ENCODE data around the gene PPP3R1. TPM values are rescaled to one million over a fixed set of nuclear protein-coding genes. Genes with fewer than 3 reads are reported as not detected.
A peak's percentile ranks its signal among the peaks of the same experiment; 100 is the strongest.

The PPP3R1 gene
- total RNA-seq, 1 experiment from 2014 or later, result 74.2 TPM

DNA sequence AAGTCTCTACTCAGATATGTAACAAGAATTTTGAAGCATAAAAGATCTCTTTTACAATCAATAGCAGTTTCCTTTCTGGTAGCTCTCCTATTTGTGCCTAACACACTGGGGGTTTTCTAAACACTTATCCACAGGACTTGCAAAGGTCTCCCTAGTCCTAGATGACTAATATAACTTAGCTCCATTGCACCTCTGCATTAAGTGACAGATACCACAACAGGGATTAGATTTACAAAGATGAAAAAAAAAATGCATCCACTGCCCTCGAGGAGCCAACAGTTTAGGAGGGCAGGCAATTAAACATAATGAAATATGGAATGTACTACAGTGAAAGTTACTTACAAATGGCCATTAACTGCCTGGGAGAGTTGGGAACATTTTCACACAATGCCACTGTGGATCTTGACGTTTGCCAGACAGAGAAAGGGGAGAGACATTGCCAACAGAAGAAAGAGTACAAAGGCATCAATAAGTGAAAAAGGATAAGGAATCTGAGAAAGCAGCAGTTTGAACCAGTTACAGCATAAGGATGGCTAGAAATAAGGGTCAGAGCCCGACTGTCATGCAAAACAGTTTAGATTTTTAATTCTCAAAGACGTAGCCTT is 14.3 kb downstream of the PPP3R1 start:
- Histone ChIP-seq H2BK5ac (ENCODE audit: insufficient read length, low read length) (no peak overlapping the region), H2BK15ac (ENCODE audit: low read depth, low read length) (no peak overlapping the region), H3T11ph (ENCODE audit: low read length) (no peak overlapping the region), H3K79me2 (ENCODE audit: insufficient read depth, low read length) (peaks cover 65% of the 10 kb centered on the region), H2AFZ (ENCODE audit: low read length) (no peak overlapping the region), H3K23ac (ENCODE audit: insufficient read length, low read depth, low read length) (no peak overlapping the region), H3K4me2 (ENCODE audit: insufficient read depth, insufficient read length, low read length) (no peak overlapping the region), H3K79me1 (ENCODE audit: insufficient read depth, low read depth, low read length, poor library complexity, severe bottlenecking) (peaks cover 7% of the 10 kb centered on the region), H3K56ac (ENCODE audit: insufficient read length, low read depth, low read length) (no peak overlapping the region), H2BK12ac (ENCODE audit: insufficient read length, low read depth, low read length) (no peak overlapping the region), H3K9me3 (ENCODE audit: control insufficient read depth, low read depth, low read length) (no peaks in the 10 kb centered on the region), H4K91ac (ENCODE audit: insufficient read length, low read depth, low read length) (no peak overlapping the region), H2BK20ac (ENCODE audit: low read depth, low read length, poor library complexity, severe bottlenecking) (no peak overlapping the region), H3K18ac (ENCODE audit: insufficient read length, low read depth, low read length) (no peak overlapping the region), H4K20me1 (ENCODE audit: control insufficient read depth, insufficient read depth, insufficient read length) (no peaks in the 10 kb centered on the region), H3K27ac (ENCODE audit: insufficient read length, low read depth, low read length) (no peak overlapping the region), H3K23me2 (ENCODE audit: insufficient read length, low read depth, low read length, poor library complexity, severe bottlenecking) (no peaks in the 10 kb centered on the region), H2AK5ac (ENCODE audit: insufficient read length, low read length) (no peak overlapping the region), H3K9ac (ENCODE audit: extremely low read depth, insufficient read length, low read length) (no peak overlapping the region), H2BK120ac (ENCODE audit: low read depth, low read length, poor library complexity, severe bottlenecking) (no peak overlapping the region), H3K4ac (ENCODE audit: low read depth, low read length) (no peak overlapping the region), H3K14ac (ENCODE audit: insufficient read depth, low read length) (no peak overlapping the region), H4K5ac (ENCODE audit: insufficient read length, low read depth, low read length) (no peak overlapping the region), H3K27me3 (ENCODE audit: insufficient read depth, low read length) (no peaks in the 10 kb centered on the region), H3K4me1 (ENCODE audit: insufficient read depth, low read length) (peaks cover 8% of the 10 kb centered on the region), H4K8ac (replicated peaks; ENCODE audit: insufficient read length, low read depth, low read length) (no peak overlapping the region)
- no CpG with 5 or more reads among the region's 4 CpGs for WGBS (ENCODE audit: extremely low coverage, insufficient read length, low lambda C conversion rate)
- Mint-ChIP-seq H3K9me3 (no peaks in the 10 kb centered on the region), H3K4me1 (peaks cover 47 to 55% of the 10 kb centered on the region in 2 experiments), H3K36me3 (ENCODE audit: insufficient read depth in 1 of 3, low read depth in 3 of 3) (peaks cover 0 to 5% (median 0%) of the 10 kb centered on the region in 3 experiments; a peak in 1 of 7 replicates), H3K4me3 (no peak overlapping the region), H3K27me3 (ENCODE audit: low read depth) (no peaks in the 10 kb centered on the region), H3K27ac (peak overlapping the region in 2 of 3 experiments; percentile 2 to 9; a peak in 4 of 7 replicates)
- no peak for DNase-seq
- TF ChIP-seq, protein P1, sequence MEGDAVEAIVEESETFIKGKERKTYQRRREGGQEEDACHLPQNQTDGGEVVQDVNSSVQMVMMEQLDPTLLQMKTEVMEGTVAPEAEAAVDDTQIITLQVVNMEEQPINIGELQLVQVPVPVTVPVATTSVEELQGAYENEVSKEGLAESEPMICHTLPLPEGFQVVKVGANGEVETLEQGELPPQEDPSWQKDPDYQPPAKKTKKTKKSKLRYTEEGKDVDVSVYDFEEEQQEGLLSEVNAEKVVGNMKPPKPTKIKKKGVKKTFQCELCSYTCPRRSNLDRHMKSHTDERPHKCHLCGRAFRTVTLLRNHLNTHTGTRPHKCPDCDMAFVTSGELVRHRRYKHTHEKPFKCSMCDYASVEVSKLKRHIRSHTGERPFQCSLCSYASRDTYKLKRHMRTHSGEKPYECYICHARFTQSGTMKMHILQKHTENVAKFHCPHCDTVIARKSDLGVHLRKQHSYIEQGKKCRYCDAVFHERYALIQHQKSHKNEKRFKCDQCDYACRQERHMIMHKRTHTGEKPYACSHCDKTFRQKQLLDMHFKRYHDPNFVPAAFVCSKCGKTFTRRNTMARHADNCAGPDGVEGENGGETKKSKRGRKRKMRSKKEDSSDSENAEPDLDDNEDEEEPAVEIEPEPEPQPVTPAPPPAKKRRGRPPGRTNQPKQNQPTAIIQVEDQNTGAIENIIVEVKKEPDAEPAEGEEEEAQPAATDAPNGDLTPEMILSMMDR (conservative IDR thresholded peaks at IDR 0.05), result no peak

Measured in H9 (cell line).